ENCODE measurements around the gene SH2D5. TPM values are rescaled to one million over a fixed set of nuclear protein-coding genes. Genes with fewer than 3 reads are reported as not detected.

SH2D5 gene
- polyA plus RNA-seq, 1 experiment: 3.5 TPM

DNA sequence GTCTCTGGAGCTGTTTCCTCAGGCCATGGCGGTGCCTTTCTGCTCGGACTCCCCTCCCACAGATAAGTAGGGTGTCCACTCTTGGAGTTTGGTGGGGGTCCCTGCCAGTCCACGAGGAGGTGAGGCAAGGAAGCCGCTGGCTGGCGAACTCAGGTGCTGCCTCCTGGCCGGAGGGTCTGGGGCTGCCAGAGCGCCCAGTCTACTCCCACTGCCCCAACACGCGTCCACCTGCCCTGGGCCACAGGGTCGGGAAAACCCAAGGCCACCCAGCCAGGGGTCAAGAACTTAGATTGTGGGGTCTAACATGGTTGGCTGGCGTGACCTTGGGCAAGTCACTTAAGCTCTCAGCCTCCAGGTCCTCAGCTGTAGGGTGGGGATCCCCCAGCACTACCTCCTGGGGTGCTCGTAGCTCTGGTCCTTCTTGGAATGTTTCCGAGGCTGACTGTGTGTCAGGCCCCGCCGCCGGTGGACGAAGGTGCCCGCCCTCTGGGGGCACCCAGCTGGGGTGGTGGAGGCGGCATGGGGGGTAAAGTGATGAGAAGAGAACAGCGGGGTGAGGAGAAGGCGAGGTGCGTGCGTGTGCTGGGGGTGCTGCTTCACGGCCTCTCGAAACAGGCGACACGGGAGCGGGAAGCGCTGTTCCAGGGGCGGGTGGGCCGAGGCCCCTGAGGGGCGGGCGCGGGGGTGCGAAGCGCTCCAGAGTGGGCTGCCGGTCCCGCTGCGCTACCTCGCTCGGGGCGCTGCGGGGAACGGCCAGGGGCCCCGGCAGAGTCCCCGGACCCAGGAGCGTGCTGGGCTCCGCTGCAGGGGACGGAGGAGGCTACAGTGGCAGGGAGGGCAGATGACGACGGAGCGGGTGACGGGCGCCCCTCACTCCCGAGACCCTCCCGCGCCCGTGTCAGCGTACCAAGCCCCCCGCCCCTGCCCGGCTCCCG lies 1.2 kb downstream of the SH2D5 start:
- H3K36me3 ChIP-seq (ENCODE audit: control insufficient read depth, insufficient read depth, low read length): no peaks in the 10 kb centered on the region
- peak overlapping the region; percentile 58 for H3K4me3 ChIP-seq (ENCODE audit: low read depth, low read length)
- DNase-seq (ENCODE audit: low read depth): no peak
- ChIA-PET POLR2A (no interaction called here), CTCF (interaction anchor here (0.9 to 2.8 kb wide), 5 partner anchors 29 to 464 kb away, joined by 3 to 11 read pairs (median 4); no protein-coding TSS in a partner anchor)
- TF ChIP-seq, protein P1, sequence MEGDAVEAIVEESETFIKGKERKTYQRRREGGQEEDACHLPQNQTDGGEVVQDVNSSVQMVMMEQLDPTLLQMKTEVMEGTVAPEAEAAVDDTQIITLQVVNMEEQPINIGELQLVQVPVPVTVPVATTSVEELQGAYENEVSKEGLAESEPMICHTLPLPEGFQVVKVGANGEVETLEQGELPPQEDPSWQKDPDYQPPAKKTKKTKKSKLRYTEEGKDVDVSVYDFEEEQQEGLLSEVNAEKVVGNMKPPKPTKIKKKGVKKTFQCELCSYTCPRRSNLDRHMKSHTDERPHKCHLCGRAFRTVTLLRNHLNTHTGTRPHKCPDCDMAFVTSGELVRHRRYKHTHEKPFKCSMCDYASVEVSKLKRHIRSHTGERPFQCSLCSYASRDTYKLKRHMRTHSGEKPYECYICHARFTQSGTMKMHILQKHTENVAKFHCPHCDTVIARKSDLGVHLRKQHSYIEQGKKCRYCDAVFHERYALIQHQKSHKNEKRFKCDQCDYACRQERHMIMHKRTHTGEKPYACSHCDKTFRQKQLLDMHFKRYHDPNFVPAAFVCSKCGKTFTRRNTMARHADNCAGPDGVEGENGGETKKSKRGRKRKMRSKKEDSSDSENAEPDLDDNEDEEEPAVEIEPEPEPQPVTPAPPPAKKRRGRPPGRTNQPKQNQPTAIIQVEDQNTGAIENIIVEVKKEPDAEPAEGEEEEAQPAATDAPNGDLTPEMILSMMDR (IDR thresholded peaks at IDR 0.05; ENCODE audit: insufficient read depth, low read depth, low read length): no peak
- H3K27me3 ChIP-seq (ENCODE audit: control insufficient read depth, insufficient read depth, low read length): no peaks in the 10 kb centered on the region

DNA sequence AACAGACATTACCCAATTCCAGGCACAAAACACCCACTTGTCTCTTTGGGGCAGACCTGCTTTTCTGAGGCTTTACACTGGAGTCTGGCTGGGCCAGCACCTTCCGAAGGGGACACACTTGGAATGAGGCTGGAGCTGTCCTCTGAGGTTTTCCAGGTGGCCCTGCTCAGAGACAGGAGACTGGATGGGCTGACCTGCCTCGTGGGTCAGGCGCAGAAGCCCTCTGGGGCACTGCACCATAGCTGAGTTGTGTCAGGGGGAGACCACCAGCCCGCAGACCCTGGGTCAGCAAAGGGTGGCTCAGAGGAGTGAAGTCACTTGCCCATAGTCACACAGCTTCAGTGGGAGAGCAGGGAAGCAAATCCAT lies 1.8 kb downstream of the SH2D5 start:
- TF ChIP-seq, protein P1 (IDR thresholded peaks at IDR 0.05; ENCODE audit: insufficient read depth, low read depth, low read length): no peak
- POLR2A ChIA-PET: no interaction called here
- no peak for DNase-seq (ENCODE audit: low read depth)
- no peak overlapping the region for H3K4me3 ChIP-seq (ENCODE audit: low read depth, low read length)
- H3K27me3 ChIP-seq (ENCODE audit: control insufficient read depth, insufficient read depth, low read length): no peaks in the 10 kb centered on the region
- CTCF ChIA-PET: interaction anchor here (0.9 to 2.8 kb wide), 3 partner anchors 29 to 462 kb away, joined by 3 to 11 read pairs (median 4); no protein-coding TSS in a partner anchor
- no peaks in the 10 kb centered on the region for H3K36me3 ChIP-seq (ENCODE audit: control insufficient read depth, insufficient read depth, low read length)

DNA sequence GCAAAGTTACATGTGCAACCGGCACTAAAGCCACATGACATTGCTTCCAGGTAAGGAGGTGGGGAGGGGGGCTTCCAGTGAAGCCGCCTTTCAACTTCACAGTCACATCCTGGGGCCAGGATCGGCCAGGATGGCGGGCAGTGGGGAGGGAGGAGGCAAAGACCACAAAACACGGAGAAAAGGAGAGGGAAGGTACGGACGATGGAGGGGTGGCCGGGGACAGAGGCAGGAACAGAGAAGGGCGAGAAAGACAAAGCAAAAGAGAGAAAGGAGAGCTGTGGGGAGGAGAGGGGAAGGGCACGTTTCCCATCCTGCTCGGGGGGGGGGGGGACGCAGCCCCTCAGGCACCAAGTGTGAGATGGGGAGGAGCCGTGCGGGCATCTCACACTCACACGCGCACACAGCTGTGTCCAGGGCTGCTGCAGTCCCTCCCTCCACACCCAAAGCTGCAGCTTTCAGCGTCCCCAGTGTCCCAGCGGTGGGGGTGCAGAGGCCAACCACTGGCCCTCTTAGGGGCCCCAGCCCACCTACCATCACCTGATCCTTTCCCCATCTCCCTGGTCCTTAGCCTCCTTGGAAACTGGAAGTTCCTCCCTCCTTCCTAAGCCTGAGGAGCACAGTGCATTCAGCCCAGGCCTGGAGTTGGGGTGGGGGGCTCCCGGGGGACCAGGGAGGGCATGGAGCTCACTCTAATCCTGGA lies 2.4 kb downstream of the SH2D5 start:
- ChIA-PET POLR2A (no interaction called here), CTCF (interaction anchor here (0.9 to 2.8 kb wide), 3 partner anchors 28 to 463 kb away, joined by 3 to 11 read pairs (median 4); no protein-coding TSS in a partner anchor)
- no peak for DNase-seq (ENCODE audit: low read depth)
- no peaks in the 10 kb centered on the region for H3K27me3 ChIP-seq (ENCODE audit: control insufficient read depth, insufficient read depth, low read length)
- H3K4me3 ChIP-seq (ENCODE audit: low read depth, low read length): no peak overlapping the region
- TF ChIP-seq, protein P1 (IDR thresholded peaks at IDR 0.05; ENCODE audit: insufficient read depth, low read depth, low read length): no peak
- H3K36me3 ChIP-seq (ENCODE audit: control insufficient read depth, insufficient read depth, low read length): no peaks in the 10 kb centered on the region

GRCh38 chr1:20729155-20729931 lies 3.2 kb downstream of the SH2D5 start:
- TF ChIP-seq, protein P1 (IDR thresholded peaks at IDR 0.05; ENCODE audit: insufficient read depth, low read depth, low read length): no peak
- H3K27me3 ChIP-seq (ENCODE audit: control insufficient read depth, insufficient read depth, low read length): no peaks in the 10 kb centered on the region
- POLR2A ChIA-PET: no interaction called here
- H3K4me3 ChIP-seq (ENCODE audit: low read depth, low read length): no peak overlapping the region
- DNase-seq (ENCODE audit: low read depth): no peak
- no peaks in the 10 kb centered on the region for H3K36me3 ChIP-seq (ENCODE audit: control insufficient read depth, insufficient read depth, low read length)
- CTCF ChIA-PET: interaction anchor here (0.7 to 2.8 kb wide), 2 partner anchors 11 to 33 kb away, joined by 3 to 11 read pairs; no protein-coding TSS in a partner anchor

Measured in BJ (cell line).